K562 (cell line): ENCODE data around the gene SCAP. TPM values are rescaled to one million over a fixed set of nuclear protein-coding genes. Genes with fewer than 3 reads are reported as not detected.

Experiments used
- BCLAF1 ChIP-seq, 2 experiments: fragments of 450-650 bp in 1 of 2; IDR thresholded peaks; 2 replicates each; pipeline ENCODE4 v1.6.1; 2011 to 2017; ENCODE audit warnings: low read depth in 2 of 2, antibody characterized with exemption in 1 of 2, borderline replicate concordance in 1 of 2, low read length in 1 of 2, mild to moderate bottlenecking in 1 of 2, mixed read lengths in 1 of 2; ENCODE audit not compliant: control insufficient read depth in 1 of 2
- BDP1 ChIP-seq: IDR thresholded peaks from 3 replicates; pipeline ENCODE4 v1.6.1; 2011; ENCODE audit not compliant: insufficient read length, insufficient read depth
- EP300 ChIP-seq: IDR thresholded peaks from 2 replicates; pipeline ENCODE4 v1.6.1; 2012; ENCODE audit warnings: low read length, improper control_type of control experiment
- GTF2A2 ChIP-seq: IDR thresholded peaks from 2 replicates; pipeline ENCODE4 v1.6.1; 2016; ENCODE audit warnings: mild to moderate bottlenecking, missing genetic modification characterization, missing compliant biosample characterization
- HNRNPH1 ChIP-seq: fragments of 200-400 bp; formaldehyde crosslinking; optimal IDR thresholded peaks from 2 replicates; pipeline ENCODE3; 2017; ENCODE audit warnings: low read depth, mild to moderate bottlenecking, low read length, moderate library complexity
- JUN ChIP-seq, 2 experiments: sonication (generic) in 1 of 2; formaldehyde crosslinking in 1 of 2; IDR thresholded peaks; 2 replicates each; pipeline versions ENCODE4 v1.6.1 to v1.8.0; 2012 to 2022; ENCODE audit warnings: borderline replicate concordance in 2 of 2, mild to moderate bottlenecking in 2 of 2, improper control_type of control experiment in 1 of 2, low read depth in 1 of 2, low read length in 1 of 2, missing genetic modification reagents in 1 of 2
- JUND ChIP-seq, 2 experiments: IDR thresholded peaks; 2 replicates in 1 of 2; 3 replicates in 1 of 2; pipeline ENCODE4 v1.6.1; 2011; ENCODE audit warnings: borderline replicate concordance in 2 of 2, low read depth in 2 of 2, low read length in 2 of 2, improper control_type of control experiment in 1 of 2, missing biosample characterization in 1 of 2, missing genetic modification characterization in 1 of 2, missing genetic modification reagents in 1 of 2
- MEF2D ChIP-seq: conservative IDR thresholded peaks from 2 replicates; pipeline ENCODE4 v1.6.1; 2016; ENCODE audit warnings: low read depth, missing genetic modification characterization, missing compliant biosample characterization
- MEIS2 ChIP-seq: fragments of 450-650 bp; IDR thresholded peaks from 2 replicates; pipeline ENCODE4 v1.6.1; 2014; ENCODE audit warnings: mild to moderate bottlenecking; ENCODE audit not compliant: partially characterized antibody
- MXI1 ChIP-seq: IDR thresholded peaks from 2 replicates; pipeline ENCODE4 v1.6.1; 2011; ENCODE audit warnings: low read depth, mild to moderate bottlenecking, improper control_type of control experiment, low read length
- NCOA1 ChIP-seq: fragments of 450-650 bp; IDR thresholded peaks from 2 replicates; pipeline ENCODE4 v1.6.1; 2016; ENCODE audit warnings: low read depth
- NFYB ChIP-seq: IDR thresholded peaks from 2 replicates; pipeline ENCODE4 v1.6.1; 2011; ENCODE audit warnings: mild to moderate bottlenecking, moderate library complexity; ENCODE audit not compliant: insufficient read length; ENCODE audit errors: extremely low read depth
- NR4A1 ChIP-seq, 2 experiments: fragments of 250-450 bp in 1 of 2; fragments of 450-650 bp in 1 of 2; sonication (Bioruptor Pico) in 1 of 2; IDR thresholded peaks; 2 replicates each; pipeline versions ENCODE4 v1.4.0 to v1.6.1; 2016 to 2020; ENCODE audit warnings: mild to moderate bottlenecking in 2 of 2, missing compliant biosample characterization in 1 of 2, missing genetic modification characterization in 1 of 2, moderate library complexity in 1 of 2
- RNF2 ChIP-seq: sonication (generic); IDR thresholded peaks from 2 replicates; pipeline ENCODE4 v1.6.1; 2016
- SRSF3 ChIP-seq: fragments of 200-400 bp; formaldehyde crosslinking; IDR thresholded peaks from 2 replicates; pipeline ENCODE4 v1.6.1; 2016; ENCODE audit warnings: mild to moderate bottlenecking, low read length, moderate library complexity; ENCODE audit not compliant: insufficient read depth
- TEAD4 ChIP-seq, 2 experiments: sonication (generic) in 1 of 2; formaldehyde crosslinking in 1 of 2; IDR thresholded peaks; 2 replicates each; pipeline versions ENCODE4 v1.6.1 to v1.8.0; 2012 to 2022; ENCODE audit warnings: borderline replicate concordance in 1 of 2, inconsistent platforms in 1 of 2, low read length in 1 of 2, mild to moderate bottlenecking in 1 of 2, missing genetic modification reagents in 1 of 2
- TSC22D4 ChIP-seq: fragments of 450-650 bp; IDR thresholded peaks from 2 replicates; pipeline ENCODE4 v1.6.1; 2016; ENCODE audit warnings: missing genetic modification characterization, missing biosample characterization, control low read depth
- YBX1 ChIP-seq: fragments of 450-650 bp; IDR thresholded peaks from 2 replicates; pipeline ENCODE4 v1.7.1; 2016; ENCODE audit warnings: mild to moderate bottlenecking
- ZFX ChIP-seq: sonication (generic); formaldehyde crosslinking; IDR thresholded peaks from 2 replicates; pipeline ENCODE4 v1.8.0; 2022; ENCODE audit warnings: mild to moderate bottlenecking, missing genetic modification reagents, moderate library complexity
- ZNF134 ChIP-seq: fragments of 250-450 bp; sonication (Bioruptor Pico); conservative IDR thresholded peaks from 2 replicates; pipeline ENCODE4 v1.4.0; 2020
- ZNF449 ChIP-seq: fragments of 250-450 bp; sonication (Bioruptor Pico); IDR thresholded peaks from 2 replicates; pipeline ENCODE4 v1.8.0; 2022; ENCODE audit warnings: moderate library complexity, mild to moderate bottlenecking, inconsistent platforms
- ZNF75A ChIP-seq: fragments of 450-650 bp; formaldehyde crosslinking; IDR thresholded peaks from 2 replicates; pipeline ENCODE4 v1.4.0; 2020; ENCODE audit warnings: mild to moderate bottlenecking
- ZNF780A ChIP-seq: fragments of 250-450 bp; sonication (Bioruptor Pico); IDR thresholded peaks from 2 replicates; pipeline ENCODE4 v1.5.0; 2021; ENCODE audit warnings: mild to moderate bottlenecking
- polyA plus RNA-seq, 8 experiments: library from polyadenylated mRNA; depleted of rRNA in 4 of 8; stranded (reverse) in 5 of 8; unstranded in 3 of 8; fragments of >200 nt; fragmentation: Nextera tagmentation in 2 of 8; fragmentation: Illumina TruSeq in 1 of 8; extraction: Ambion mirVana in 2 of 8; extraction: Trizol in 1 of 8; gene quantifications; 2 replicates each; pipeline versions ENCODE4 v1.2.1 to v1.2.3, GENCODE V29; 2011 to 2014; ENCODE audit warnings: inconsistent platforms in 1 of 8, missing spikeins in 1 of 8
- total RNA-seq, 7 experiments: library from RNA; depleted of rRNA in 6 of 7; stranded (reverse); fragments of >200 nt in 6 of 7; fragmentation: Illumina TruSeq in 2 of 7; extraction: Trizol in 2 of 7; gene quantifications; 2 replicates each; pipeline versions ENCODE4 v1.2.1 to v1.2.3, GENCODE V29; 2011 to 2021; ENCODE audit warnings: low replicate concordance in 1 of 7

SCAP gene
- total and polyA plus RNA-seq, 9 of the 15 experiments (the other 6 are each of a cell fraction or from before 2014, with no cell fraction given) = 2.6 to 104 (median 37.8) TPM

- TF ChIP-seq BCLAF1 (IDR thresholded peaks at IDR 0.05; ENCODE audit: borderline replicate concordance in 1 of 2, control insufficient read depth in 1 of 2, low read depth in 2 of 2, low read length in 1 of 2) (no peak), EP300 (no peak), ZNF134 (CRISPR knock-in tag) (no peak; the same call in 1 of the 2 replicates), GTF2A2 (no peak), ZNF780A (CRISPR knock-in tag) (no peak), NFYB (no peak), JUND (IDR thresholded peaks at IDR 0.05; ENCODE audit: borderline replicate concordance, low read depth, low read length) (peak; percentile 51), JUND (tag; IDR thresholded peaks at IDR 0.05; ENCODE audit: borderline replicate concordance, low read depth, low read length) (no peak; the same call in 2 of the 3 replicates), MEF2D (tag) (no peak), TSC22D4 (tag) (no peak), HNRNPH1 (no peak), JUN (IDR thresholded peaks at IDR 0.05; ENCODE audit: borderline replicate concordance, low read depth, low read length) (peak; percentile 32; the same call in 1 of the 2 replicates), JUN (CRISPR knock-in tag; IDR thresholded peaks at IDR 0.05; ENCODE audit: borderline replicate concordance) (no peak), ZFX (peak; percentile 97), RNF2 (peak; percentile 52; the same call in 1 of the 2 replicates), NCOA1 (no peak; the same call in 1 of the 2 replicates), ZNF449 (CRISPR knock-in tag) (no peak), YBX1 (no peak), NR4A1 (CRISPR knock-in tag; IDR thresholded peaks at IDR 0.05) (no peak), NR4A1 (tag; IDR thresholded peaks at IDR 0.05) (0 out of 2 replicates have a peak, but pooled peaks have one; percentile 23), BDP1 (no peak), SRSF3 (no peak), MEIS2 (peak; percentile 95), MXI1 (peak; percentile 93), TEAD4 (IDR thresholded peaks at IDR 0.05; ENCODE audit: low read length) (no peak; the same call in 1 of the 2 replicates), TEAD4 (CRISPR knock-in tag; IDR thresholded peaks at IDR 0.05; ENCODE audit: borderline replicate concordance) (no peak), ZNF75A (CRISPR knock-in tag) (no peak)
Measured at GRCh38 chr3:47380601-47381316, 95.0 kb downstream of the SCAP start, which contains the start of gene PTPN23 (continued).
